GM12878 (cell line): ENCODE results near the gene CUL5. TPM values are rescaled to one million over a fixed set of nuclear protein-coding genes. Genes with fewer than 3 reads are reported as not detected.

ENCODE experiments used
- BCL3 ChIP-seq: IDR thresholded peaks from 2 replicates; pipeline ENCODE4 v1.6.1; 2011; ENCODE audit warnings: borderline replicate concordance, low read depth, mild to moderate bottlenecking, moderate library complexity, low read length; ENCODE audit not compliant: insufficient read depth, poor library complexity, severe bottlenecking
- E4F1 ChIP-seq: fragments of 450-650 bp; IDR thresholded peaks from 2 replicates; pipeline ENCODE4 v1.6.1; 2018; ENCODE audit warnings: borderline replicate concordance, mild to moderate bottlenecking; ENCODE audit not compliant: partially characterized antibody
- ESRRA ChIP-seq: IDR thresholded peaks from 2 replicates; pipeline ENCODE4 v1.6.1; 2012; ENCODE audit warnings: mild to moderate bottlenecking, low read length, improper control_type of control experiment
- IRF3 ChIP-seq: fragments of 450-650 bp; IDR thresholded peaks from 2 replicates; pipeline ENCODE4 v1.6.1; 2014; ENCODE audit warnings: mild to moderate bottlenecking
- IRF5 ChIP-seq: fragments of 450-650 bp; IDR thresholded peaks from 2 replicates; pipeline ENCODE4 v1.6.1; 2017; ENCODE audit warnings: borderline replicate concordance
- RELA ChIP-seq: fragments of 450-650 bp; IDR thresholded peaks from 2 replicates; pipeline ENCODE4 v1.8.0; 2014; ENCODE audit warnings: borderline replicate concordance; ENCODE audit not compliant: partially characterized antibody
- polyA plus RNA-seq, 11 experiments: library from polyadenylated mRNA; depleted of rRNA in 4 of 11; unstranded in 6 of 11; stranded (reverse) in 5 of 11; fragments of >200 nt; fragmentation: Nextera tagmentation in 4 of 11; fragmentation: Illumina TruSeq in 1 of 11; extraction: Ambion mirVana in 4 of 11; extraction: Trizol in 1 of 11; gene quantifications; 1 replicate in 1 of 11; 2 replicates in 10 of 11; pipeline versions ENCODE4 v1.2.1 to v1.2.3, GENCODE V29; 2011 to 2016; ENCODE audit warnings: inconsistent platforms in 2 of 11, missing spikeins in 2 of 11, low read depth in 1 of 11
- total RNA-seq, 4 experiments: library from RNA; depleted of rRNA in 3 of 4; stranded (reverse); fragments of >200 nt in 3 of 4; fragmentation: Illumina TruSeq in 1 of 4; extraction: Trizol in 1 of 4; gene quantifications; 2 replicates each; pipeline versions ENCODE4 v1.2.1 to v1.2.3, GENCODE V29; 2013 to 2021

CUL5 gene
- total and polyA plus RNA-seq, 10 of the 15 experiments (the other 5 are each of a cell fraction or from before 2014, with no cell fraction given): 9.1 to 37.6 (median 18.3) TPM

GRCh38 chr11:108032800-108033199 lies 24.1 kb downstream of the CUL5 start (continued):
- TF ChIP-seq IRF3: no peak
- no peak for TF ChIP-seq RELA
- TF ChIP-seq BCL3: no peak
- TF ChIP-seq ESRRA: no peak
- no peak for TF ChIP-seq E4F1
- no peak for TF ChIP-seq IRF5
